HG02943 (cell line): Measurements from ENCODE around the gene ADGRL2.

Experiments used
- ATAC-seq: cut with Tn5 transposase; IDR thresholded peaks from one replicate; pipeline ENCODE4 v1.9.1; 2021; ENCODE audit warnings: mild to moderate bottlenecking, low read depth, moderate library complexity; ENCODE audit not compliant: unreplicated experiment

Gene ADGRL2

GRCh38 chr1:81974883-81975555 is 174.3 kb downstream of the ADGRL2 start:
- no peak for ATAC-seq

- no peak for ATAC-seq
Measured at GRCh38 chr1:81976539-81976938, 175.8 kb downstream of the ADGRL2 start.

- ATAC-seq = no peak
Measured at GRCh38 chr1:81978945-81979344, 178.2 kb downstream of the ADGRL2 start.

GRCh38 chr1:81982523-81982922 is 181.8 kb downstream of the ADGRL2 start:
- no peak for ATAC-seq

- ATAC-seq = no peak
Measured at GRCh38 chr1:81989524-81989923, 188.8 kb downstream of the ADGRL2 start.

- ATAC-seq = no peak
Measured at GRCh38 chr1:81990241-81990640, 189.5 kb downstream of the ADGRL2 start.

- no peak for ATAC-seq
Measured at GRCh38 chr1:81998165-81998564, 197.4 kb downstream of the ADGRL2 start.

- ATAC-seq = no peak
Measured at GRCh38 chr1:81999364-81999763, 198.6 kb downstream of the ADGRL2 start.

GRCh38 chr1:82000221-82000620 is 199.5 kb downstream of the ADGRL2 start:
- ATAC-seq = no peak

GRCh38 chr1:82001345-82001744 is 200.6 kb downstream of the ADGRL2 start:
- ATAC-seq = no peak

- ATAC-seq = no peak
Measured at GRCh38 chr1:82007804-82008203, 207.1 kb downstream of the ADGRL2 start.

GRCh38 chr1:82013702-82014101 is 213.0 kb downstream of the ADGRL2 start:
- no peak for ATAC-seq

GRCh38 chr1:82015444-82015843 is 214.7 kb downstream of the ADGRL2 start:
- ATAC-seq = no peak

- no peak for ATAC-seq
Measured at GRCh38 chr1:82018319-82018718, 217.6 kb downstream of the ADGRL2 start.

GRCh38 chr1:82019508-82019907 is 218.8 kb downstream of the ADGRL2 start:
- no peak for ATAC-seq

GRCh38 chr1:82030830-82031229 is 230.1 kb downstream of the ADGRL2 start:
- no peak for ATAC-seq

GRCh38 chr1:82032068-82032467 is 231.3 kb downstream of the ADGRL2 start:
- no peak for ATAC-seq

- no peak for ATAC-seq
Measured at GRCh38 chr1:82034812-82035211, 234.1 kb downstream of the ADGRL2 start.
